ENCODE measurements around the gene CDC26. TPM values are rescaled to one million over a fixed set of nuclear protein-coding genes. Genes with fewer than 3 reads are reported as not detected.
"Not testable (repeated sequence)": the region's sequence is repeated elsewhere in the genome, so short reads cannot be mapped to it uniquely, and the experiment has no call there.

CDC26 gene
- total RNA-seq, 1 experiment from 2014 or later, result 81.9 TPM

DNA sequence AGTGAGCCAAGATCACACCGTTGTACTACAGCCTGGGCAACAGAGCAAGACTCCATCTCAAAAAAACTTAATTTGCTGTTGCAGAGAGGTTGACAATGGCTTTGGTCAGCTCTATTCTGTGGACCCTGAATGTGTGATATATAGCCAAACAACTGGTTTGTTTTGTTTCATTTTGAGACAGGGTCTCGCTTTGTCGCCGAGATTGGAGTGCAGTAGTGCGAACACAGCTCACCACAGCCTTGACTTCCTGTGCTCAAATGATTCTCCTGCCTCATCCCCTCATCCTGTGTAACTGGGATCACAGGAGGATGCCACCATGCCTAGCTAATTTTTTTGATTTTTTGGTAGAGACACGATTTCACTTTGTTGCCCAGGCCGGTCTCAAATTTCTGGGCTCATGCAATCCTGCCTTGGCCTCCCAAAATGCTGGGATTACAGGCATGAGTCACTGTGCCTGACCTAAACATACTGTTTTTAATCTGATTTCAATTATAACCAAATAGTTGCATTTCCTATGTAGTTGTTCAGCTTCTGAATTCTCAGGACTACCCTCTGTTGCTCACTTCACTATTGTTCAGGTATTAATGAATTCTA, 18.0 kb upstream of the CDC26 start:
- no peak for DNase-seq (ENCODE audit: low spot score)

DNA sequence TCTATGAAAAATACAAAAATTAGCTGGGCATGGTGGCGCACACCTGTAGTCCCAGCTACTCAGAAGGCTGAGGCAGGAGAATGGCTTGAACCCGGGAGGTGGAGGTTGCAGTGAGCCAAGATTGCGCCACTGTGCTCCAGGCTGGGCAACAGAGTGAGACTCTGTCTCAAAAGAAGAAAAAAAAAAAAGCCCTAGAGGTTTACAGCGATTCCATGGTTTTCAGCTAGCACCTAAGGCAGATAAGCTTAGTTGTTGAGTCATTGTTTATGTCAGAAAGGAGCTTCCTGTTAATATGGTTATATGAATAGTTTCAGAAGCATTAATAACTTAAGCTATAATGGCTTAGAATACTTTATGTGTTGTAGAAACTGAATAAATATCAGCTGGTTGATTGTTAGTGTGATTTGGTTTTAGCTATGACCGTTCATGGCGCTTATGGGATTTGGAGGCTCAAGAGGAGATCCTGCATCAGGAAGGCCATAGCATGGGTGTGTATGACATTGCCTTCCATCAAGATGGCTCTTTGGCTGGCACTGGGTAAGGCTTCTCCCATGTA, 14.8 kb upstream of the CDC26 start:
- DNase-seq (ENCODE audit: low spot score), result no peak

DNA sequence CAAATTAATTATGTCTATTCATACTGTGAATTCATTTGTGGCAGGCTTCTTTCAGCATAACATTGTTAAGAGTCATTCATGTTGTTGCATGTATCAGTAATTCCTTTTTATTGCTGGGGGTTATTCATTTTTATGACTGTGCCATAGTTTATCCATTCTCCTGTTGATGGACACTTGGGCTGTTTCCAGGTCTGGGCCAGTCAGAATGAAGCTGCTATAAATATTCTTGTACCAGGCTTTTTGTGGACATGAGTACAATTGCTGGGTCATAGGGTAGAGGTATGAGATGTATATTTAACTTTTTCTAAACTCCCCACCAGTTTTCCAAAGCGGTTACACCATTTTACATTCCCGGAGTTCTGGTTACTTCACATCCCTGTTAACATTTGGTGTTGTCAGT, 13.7 kb upstream of the CDC26 start:
- no peak for DNase-seq (ENCODE audit: low spot score)

DNA sequence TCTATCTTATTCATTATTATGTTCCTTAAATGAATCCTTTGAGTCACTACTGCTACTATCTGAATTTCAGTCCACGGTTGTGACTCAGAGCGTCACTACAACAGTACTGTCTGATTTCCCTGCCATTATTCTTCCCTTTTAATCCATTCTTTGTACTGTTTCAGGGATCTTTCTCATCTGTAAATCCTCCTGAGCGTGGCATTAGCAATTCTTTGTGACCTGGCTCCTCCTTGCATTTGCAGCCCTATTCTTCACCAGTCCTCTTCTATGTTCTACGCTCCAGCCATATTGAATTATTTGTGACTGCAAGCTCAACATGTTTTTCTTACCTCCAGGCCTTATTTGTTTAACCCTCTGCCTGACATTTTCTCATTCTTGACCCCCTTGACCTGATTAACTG, 6.0 kb upstream of the CDC26 start:
- no peak for DNase-seq (ENCODE audit: low spot score)

DNA sequence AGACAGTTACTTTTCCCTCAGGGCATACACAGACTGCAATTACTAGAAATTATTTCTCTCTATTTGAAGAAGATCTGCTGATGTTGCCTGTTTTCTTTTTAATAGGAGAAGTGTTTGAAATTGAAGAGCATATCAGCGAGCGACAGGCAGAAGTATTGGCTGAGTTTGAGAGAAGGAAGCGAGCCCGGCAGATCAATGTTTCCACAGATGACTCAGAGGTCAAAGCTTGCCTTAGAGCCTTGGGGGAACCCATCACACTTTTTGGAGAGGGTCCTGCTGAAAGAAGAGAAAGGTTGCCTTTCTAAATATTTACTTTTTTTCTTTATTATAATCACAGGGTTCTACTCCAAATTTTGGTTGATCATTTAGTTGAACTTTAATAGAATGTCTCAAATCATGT, 3.5 kb upstream of the CDC26 start:
- DNase-seq (ENCODE audit: low spot score), result no peak

DNA sequence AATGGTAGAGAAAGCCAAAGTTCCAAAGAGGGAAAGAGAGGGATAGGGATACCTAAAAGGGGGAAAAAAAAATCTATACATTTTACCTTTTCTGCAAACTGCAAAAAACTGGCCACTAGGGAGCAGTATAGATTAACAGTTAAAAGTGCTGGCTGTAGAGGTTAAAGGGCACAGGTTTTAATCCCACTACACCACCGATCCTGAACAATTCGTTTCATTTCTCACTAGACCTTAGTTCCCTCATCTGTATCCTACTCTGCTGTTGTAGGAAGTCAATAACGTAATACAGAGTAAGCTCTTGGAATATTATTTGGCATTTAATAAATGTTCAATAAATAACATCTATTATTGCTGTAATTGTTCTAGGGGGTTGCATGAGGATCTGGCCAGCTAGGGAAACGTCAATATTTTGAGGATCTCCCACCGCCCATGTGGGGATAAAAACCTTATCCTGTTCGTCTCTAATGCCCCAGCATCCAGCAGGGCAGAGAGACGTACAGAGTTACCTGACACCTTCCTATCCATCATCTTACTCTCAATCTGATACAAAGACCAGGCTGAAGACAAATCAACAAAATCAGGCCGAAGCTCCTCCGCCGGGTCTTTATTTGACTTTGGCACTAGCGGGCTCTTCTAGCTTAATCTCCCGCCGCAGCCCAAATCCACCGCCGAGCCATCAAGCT, 757 bp downstream of the CDC26 start:
- peak; percentile 49 for DNase-seq (ENCODE audit: low spot score)

DNA sequence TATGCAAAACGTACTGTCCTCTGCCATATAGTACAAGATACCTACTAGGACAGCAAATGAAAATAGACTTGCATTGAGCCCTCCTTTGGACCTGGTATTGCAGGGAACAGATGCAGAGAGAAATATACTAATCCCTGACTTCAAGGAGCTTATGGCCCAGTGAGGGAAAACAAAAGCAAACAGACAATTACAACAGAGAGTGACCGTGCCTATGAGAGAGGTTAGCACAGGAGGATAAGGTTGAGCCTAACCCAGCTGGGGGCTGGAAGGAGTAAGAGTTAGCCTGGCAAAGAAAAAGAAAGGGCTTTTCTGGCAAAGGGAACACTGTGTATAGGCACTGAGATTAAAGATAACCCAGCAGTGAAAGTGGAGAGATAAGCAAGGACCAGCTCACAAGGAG, 5.5 kb downstream of the CDC26 start:
- DNase-seq (ENCODE audit: low spot score), result no peak

DNA sequence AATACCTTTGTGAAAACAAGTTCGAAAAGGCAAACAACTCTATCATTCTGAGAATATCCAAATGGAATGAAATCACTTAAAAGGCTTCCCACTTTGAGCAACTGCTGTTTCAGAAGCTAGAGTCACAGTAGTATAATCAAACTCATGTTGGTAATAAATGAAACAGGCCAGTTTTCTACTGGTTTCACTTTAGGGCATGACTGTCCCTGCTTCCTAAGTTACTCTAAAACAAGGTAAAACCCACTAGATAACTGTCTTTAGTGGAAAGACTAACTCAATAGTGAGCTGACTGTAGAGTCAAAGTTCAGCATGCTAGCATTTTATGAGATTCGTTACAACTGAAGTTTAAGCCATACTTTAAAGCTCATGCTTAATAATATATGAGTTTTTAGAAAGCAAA, 6.0 kb downstream of the CDC26 start:
- DNase-seq (ENCODE audit: low spot score), result no peak

DNA sequence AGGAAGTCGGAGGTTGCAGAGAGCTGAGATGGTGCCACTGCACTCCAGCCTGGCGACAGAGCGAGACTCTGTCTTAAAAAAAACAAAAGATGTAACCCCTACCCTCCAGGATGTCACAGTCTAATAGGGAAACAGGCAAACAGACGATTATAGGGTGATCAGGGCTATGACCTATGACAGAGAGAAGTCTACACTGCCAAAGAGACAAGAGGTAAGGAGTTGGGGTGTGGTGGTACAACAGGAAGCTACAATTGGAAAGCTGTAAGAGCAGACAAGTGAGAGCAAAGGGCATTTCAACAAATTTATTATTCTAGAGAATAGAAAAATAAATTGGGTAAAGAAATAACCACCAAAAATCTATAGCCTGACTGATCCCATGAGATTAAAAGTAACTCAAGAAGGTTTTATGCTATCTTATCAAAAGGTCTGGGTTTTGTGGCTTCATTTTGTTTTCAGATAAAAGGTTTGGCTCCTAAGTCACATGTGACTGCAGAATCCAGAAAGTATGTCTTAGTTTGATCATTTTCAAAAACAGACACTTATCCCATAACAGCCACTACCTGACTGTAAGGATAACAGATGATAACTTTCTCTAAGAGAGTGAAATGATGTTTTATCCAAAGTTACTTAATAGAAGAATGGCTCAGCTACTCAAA, 7.3 kb downstream of the CDC26 start:
- no peak for DNase-seq (ENCODE audit: low spot score)

DNA sequence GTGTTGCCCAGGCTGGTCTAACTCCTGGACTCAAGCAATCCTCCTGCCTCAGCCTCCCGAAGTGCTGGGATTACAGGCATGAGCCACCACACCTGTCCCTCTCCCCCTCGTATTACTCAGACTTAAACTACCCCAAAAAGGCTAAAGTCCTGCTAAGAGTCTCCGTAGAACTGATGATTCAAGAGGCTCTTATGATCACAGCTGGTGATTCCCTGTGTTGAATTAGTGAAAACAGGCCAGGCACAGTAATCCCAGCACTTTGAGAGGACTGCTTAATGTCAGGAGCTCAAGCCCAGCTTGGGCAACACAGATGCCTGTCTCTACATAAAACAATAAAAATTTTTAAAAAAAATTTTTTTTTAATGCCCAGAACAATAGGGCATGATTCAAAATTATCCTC, 9.2 kb downstream of the CDC26 start:
- DNase-seq (ENCODE audit: low spot score), result no peak

DNA sequence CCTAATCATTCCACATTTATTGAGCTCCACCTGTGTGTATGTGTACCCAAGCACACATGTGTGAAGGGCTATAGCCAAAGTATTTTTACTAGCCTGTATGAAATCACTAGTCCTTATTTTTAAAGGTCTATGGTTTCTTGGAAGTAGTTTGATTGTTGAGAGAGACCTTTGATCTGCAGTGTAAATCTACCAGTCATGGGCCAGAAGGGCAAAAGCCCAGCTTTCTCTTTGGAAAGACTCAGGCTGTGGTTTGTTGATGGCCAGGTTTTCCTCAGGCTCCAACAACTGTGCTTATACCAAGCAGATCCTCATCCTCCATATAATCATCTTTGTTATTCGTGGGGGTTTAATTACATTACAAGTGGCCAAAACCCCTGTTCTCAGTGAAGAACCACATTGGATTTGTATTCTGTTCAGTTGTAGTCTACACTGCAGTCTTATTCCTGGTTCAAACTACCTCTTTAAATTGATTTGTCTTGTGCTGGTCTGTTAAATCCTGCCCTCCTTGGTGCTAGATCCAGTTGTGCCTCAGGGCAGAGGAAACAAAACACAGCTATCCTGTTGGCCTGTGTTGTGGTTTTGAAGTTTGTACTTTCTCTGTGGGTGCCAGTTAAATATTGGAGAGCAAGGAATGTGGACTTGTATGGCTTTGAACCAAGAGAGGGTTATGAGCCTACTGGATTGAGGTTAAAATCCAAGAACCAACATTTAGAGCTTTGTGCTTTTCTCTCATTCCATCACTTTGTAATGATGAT, 13.3 kb downstream of the CDC26 start:
- DNase-seq (ENCODE audit: low spot score), result no peak

DNA sequence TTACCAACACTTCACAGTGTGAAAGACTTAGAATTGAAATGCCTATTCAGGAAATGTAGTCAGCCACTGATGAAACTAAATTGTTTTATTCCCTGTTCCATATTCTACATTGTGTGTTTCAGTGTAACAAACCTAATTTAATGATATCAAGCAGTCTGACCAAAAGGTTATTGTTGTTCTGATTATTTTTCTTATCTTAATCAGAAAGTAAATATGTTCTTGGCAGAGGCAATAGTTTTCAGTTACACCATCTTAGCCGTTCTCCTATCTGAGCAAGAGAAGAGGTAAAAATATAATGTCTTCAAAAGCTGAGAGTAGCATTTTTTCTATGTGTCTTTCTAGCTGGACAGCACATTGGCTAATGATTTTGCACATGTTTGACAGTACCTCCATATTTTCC, 17.1 kb downstream of the CDC26 start:
- no peak for DNase-seq (ENCODE audit: low spot score)

DNA sequence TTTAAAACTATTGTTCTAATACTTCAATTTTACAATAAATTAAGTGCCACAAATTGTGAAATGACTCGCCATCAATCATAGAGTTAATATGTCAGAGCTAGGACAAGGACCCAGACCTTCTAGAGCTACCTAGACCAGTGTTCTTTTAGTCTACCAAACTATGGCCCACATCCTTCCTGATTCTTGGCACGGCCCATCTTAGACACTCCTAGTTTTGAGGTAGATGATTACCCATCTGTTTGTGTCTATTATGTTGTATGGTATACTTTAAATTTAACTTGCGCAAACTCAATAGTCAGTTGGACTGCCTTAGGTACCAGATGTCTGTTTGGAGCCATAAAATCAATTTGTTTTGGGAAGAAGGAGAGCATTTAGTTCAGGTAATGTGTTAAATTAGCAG, 17.5 kb downstream of the CDC26 start:
- no peak for DNase-seq (ENCODE audit: low spot score)

DNA sequence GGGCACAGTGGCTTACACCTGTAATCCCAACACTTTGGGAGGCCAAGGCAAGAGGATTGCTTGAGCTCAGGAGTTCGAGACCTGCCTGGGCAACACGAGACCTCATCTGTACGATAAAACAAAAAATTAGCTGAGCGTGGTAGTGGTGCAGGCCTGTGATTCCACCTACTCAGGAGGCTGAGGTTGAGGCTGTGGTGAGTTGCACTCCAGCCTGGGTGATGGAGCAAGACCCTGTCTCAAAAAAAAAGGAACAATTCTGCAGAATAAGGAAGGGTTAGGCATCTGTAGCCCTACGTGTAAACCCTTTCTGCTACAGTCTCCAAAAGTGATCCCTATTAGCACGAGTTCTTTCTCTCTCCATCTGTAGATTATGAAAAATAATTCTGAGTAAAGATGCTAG, 19.9 kb downstream of the CDC26 start:
- no peak for DNase-seq (ENCODE audit: low spot score)

DNA sequence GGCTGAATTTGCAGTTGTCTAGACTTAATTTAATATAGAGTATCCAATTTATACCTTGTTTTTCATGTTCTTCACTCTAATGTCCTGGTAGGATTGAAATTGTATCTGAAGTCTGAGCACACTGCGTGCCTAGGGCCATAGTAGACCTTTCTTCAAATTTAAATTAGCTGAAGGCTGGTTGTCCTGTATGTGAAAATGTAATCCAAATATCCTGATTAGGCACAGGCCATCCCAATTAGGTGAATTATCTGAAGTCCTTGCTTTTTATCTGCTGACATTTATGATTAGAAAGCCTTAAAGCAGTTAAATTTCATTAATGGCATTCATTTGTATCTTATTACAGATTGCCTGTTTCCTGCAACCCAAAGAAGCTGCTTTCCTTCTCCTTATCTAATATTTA, 20.4 kb downstream of the CDC26 start:
- DNase-seq (ENCODE audit: low spot score), result no peak

DNA sequence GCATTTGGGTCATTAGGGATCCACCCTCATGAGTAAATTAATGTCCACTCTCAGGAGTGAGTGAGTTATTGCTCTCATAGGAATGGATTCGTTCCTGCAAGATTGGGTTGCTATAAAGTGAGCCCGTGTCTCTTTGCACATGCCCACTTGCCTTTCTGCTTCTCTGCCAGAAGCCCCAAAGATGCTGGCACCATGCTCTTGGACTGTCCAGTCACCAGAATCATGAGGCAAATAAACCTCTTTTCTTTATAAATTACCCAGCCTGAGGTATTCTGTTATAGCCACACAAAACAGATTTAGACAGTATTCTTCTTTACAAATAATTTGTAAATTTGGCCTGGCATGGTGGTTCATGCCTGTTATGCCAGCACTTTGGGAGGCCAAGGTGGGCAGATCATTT, 24.6 kb downstream of the CDC26 start:
- DNase-seq (ENCODE audit: low spot score), result no peak

DNA sequence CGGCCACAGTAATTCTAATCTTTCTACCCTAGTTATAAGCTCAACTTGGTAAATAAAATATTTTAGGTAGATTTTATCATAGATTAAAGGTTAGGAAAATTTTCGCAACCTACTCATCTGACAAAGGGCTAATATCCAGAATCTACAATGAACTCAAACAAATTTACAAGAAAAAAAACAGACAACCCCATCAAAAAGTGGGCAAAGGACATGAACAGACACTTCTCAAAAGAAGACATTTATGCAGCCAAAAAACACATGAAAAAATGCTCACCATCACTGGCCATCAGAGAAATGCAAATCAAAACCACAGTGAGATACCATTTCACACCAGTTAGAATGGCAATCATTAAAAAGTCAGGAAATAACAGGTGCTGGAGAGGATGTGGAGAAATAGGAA, 25.7 kb downstream of the CDC26 start:
- not testable (repeated sequence) for DNase-seq (ENCODE audit: low spot score)

DNA sequence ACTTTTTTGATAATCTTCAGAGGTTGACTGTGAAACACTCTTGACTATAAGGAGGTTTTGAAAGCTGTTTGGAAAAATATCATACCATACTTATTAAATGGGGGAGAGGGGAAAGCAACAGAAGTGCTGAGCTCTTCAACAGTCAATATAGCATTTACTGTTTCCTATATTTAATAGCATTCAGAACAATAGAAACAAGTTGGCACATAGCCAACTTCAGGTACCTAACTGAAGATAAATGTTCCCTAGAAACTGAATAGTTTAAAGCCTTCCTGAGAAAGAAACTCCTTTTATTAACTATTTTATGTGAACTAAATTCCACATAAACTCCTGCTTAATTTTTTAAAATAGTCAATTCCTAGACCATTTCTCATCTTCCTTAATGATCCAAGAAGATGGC, 27.7 kb downstream of the CDC26 start:
- no peak for DNase-seq (ENCODE audit: low spot score)

DNA sequence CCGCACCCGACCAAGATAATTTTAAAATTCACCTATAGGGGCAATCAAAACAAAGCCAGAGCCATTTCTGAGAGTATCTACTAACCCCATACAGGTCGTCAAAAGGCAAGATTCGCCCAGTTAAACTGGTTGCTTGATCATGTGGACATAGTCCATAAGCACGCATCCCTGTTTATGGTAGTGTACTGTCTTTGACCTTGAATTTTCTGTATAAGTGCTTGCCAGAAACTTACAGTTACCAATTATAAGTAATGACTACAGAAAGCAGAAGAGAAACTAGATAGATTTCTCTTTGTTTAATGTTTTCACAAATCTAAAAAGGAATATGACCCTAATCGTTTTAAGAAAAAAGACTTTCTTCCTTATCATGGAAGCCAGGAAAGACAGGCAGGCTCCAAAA, 28.4 kb downstream of the CDC26 start:
- DNase-seq (ENCODE audit: low spot score), result no peak

DNA sequence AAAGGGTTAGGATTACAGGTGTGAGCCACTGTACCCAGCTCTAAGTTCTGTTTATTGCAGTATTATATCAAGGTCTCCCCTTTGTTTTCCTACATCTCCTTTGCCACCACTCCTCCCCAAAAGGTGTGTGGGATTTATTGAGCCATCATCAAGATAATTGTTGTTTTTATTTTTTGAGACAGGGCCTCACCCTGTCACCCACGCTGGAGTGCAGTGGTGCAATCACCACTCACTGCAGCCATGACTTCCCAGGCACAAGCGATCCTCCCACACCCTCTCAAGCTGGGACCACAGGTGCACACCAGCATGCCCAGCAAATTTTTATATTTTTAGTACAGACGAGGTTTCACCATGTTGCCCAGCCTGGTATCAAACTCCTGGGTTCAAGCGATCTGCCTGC, 29.5 kb downstream of the CDC26 start:
- DNase-seq (ENCODE audit: low spot score), result no peak

DNA sequence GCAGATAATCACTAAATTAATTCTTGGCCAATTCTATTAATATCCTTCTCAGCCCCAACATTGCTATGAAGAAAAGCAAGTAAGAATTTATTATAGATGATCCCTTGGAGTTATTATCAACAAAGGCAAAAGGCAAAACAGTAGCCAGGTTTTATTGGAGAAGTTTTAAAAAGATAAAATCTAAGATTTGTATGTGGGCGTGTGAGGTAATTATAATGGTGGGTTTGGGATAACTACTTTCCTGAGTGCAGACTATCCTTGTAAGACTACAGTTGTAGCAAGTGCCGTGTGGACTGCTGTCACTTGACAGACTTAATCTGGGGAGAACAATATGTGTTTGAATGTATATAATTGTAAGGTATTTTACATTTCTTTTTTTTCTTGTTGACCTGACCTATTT, 30.8 kb downstream of the CDC26 start:
- DNase-seq (ENCODE audit: low spot score), result no peak

DNA sequence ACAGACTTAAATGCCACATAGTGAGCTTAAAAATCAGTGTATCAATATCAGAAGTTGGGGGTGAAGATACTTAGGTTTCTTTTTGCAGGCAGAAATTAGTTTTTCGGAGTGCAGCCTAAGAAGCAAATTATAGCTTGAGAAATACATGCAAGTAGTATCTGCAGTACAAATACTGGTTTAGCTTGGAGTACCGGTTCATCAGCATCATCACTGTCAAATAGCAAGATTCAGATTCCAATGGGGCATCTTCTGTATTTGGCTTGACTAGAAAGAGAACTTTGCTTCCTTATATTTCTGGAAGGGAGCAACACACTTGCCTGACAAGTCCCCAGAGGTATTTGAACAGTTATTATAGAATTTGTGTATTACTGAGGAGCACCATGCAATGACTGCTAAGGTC, 34.2 kb downstream of the CDC26 start:
- DNase-seq (ENCODE audit: low spot score), result no peak

DNA sequence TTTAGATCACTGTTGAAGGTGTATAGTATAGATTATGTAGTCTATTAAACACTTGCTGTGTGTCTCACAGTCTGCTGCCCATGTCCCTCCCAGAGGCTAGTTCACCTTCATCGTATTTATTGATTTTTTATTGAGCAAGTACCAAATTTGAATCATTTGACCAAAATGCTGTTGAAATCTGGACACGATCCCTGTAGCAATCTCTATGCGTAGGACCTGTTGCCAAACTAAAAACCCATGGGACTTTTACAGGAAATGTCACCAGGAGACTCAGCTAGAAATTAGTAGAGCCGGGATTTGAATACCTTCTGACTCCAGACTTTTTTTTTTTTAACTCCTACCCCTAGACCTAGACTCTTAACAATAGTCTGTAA, 36.5 kb downstream of the CDC26 start:
- DNase-seq (ENCODE audit: low spot score), result no peak
